K562 (cell line): ENCODE data around the gene CPNE2. TPM values are rescaled to one million over a fixed set of nuclear protein-coding genes. Genes with fewer than 3 reads are reported as not detected.
A peak's percentile ranks its signal among the peaks of the same experiment; 100 is the strongest.
"Not testable (repeated sequence)": the region's sequence is repeated elsewhere in the genome, so short reads cannot be mapped to it uniquely, and the experiment has no call there.

Source experiments
- BACH1 ChIP-seq: fragments of 200-800 bp; sonication (Bioruptor generic); IDR thresholded peaks from 2 replicates; pipeline ENCODE4 v1.6.1; 2016; ENCODE audit warnings: missing genetic modification characterization, missing compliant biosample characterization
- DMBX1 ChIP-seq: fragments of 250-450 bp; sonication (Bioruptor Pico); IDR thresholded peaks from 2 replicates; pipeline ENCODE4 v1.8.0; 2022; ENCODE audit warnings: inconsistent platforms, mild to moderate bottlenecking, moderate library complexity, borderline replicate concordance
- NR4A1 ChIP-seq, 2 experiments: fragments of 250-450 bp in 1 of 2; fragments of 450-650 bp in 1 of 2; sonication (Bioruptor Pico) in 1 of 2; IDR thresholded peaks; 2 replicates each; pipeline versions ENCODE4 v1.4.0 to v1.6.1; 2016 to 2020; ENCODE audit warnings: mild to moderate bottlenecking in 2 of 2, missing compliant biosample characterization in 1 of 2, missing genetic modification characterization in 1 of 2, moderate library complexity in 1 of 2
- ZKSCAN3 ChIP-seq: fragments of 250-450 bp; sonication (Bioruptor Pico); IDR thresholded peaks from 2 replicates; pipeline ENCODE4 v1.4.0; 2020
- ZNF76 ChIP-seq: fragments of 250-450 bp; sonication (Bioruptor Pico); IDR thresholded peaks from 2 replicates; pipeline ENCODE4 v1.4.0; 2020; ENCODE audit warnings: mild to moderate bottlenecking, moderate library complexity, borderline replicate concordance
- polyA plus RNA-seq, 8 experiments: library from polyadenylated mRNA; depleted of rRNA in 4 of 8; stranded (reverse) in 5 of 8; unstranded in 3 of 8; fragments of >200 nt; fragmentation: Nextera tagmentation in 2 of 8; fragmentation: Illumina TruSeq in 1 of 8; extraction: Ambion mirVana in 2 of 8; extraction: Trizol in 1 of 8; gene quantifications; 2 replicates each; pipeline versions ENCODE4 v1.2.1 to v1.2.3, GENCODE V29; 2011 to 2014; ENCODE audit warnings: inconsistent platforms in 1 of 8, missing spikeins in 1 of 8
- total RNA-seq, 7 experiments: library from RNA; depleted of rRNA in 6 of 7; stranded (reverse); fragments of >200 nt in 6 of 7; fragmentation: Illumina TruSeq in 2 of 7; extraction: Trizol in 2 of 7; gene quantifications; 2 replicates each; pipeline versions ENCODE4 v1.2.1 to v1.2.3, GENCODE V29; 2011 to 2021; ENCODE audit warnings: low replicate concordance in 1 of 7
- TF ChIP-seq, protein P1 (sequence below): fragments of 450-650 bp; formaldehyde crosslinking; conservative IDR thresholded peaks from 2 replicates; pipeline ENCODE4 v1.4.0; 2022; ENCODE audit warnings: mild to moderate bottlenecking, missing genetic modification characterization
- TF ChIP-seq, protein P2 (sequence below): fragments of 250-450 bp; sonication (Bioruptor Pico); IDR thresholded peaks from 2 replicates; pipeline ENCODE4 v1.4.0; 2020
- TF ChIP-seq, protein P3 (sequence below), 3 experiments: fragments of 200-800 bp in 1 of 3; sonication (Bioruptor generic) in 1 of 3; sonication (generic) in 1 of 3; formaldehyde crosslinking in 1 of 3; IDR thresholded peaks; 2 replicates each; pipeline versions ENCODE4 v1.6.1 to v1.8.0; 2016 to 2022; ENCODE audit warnings: mild to moderate bottlenecking in 2 of 3, missing compliant biosample characterization in 2 of 3, missing genetic modification characterization in 2 of 3, missing genetic modification reagents in 1 of 3
- TF ChIP-seq, protein P4 (sequence below): fragments of 250-450 bp; sonication (Bioruptor Pico); IDR thresholded peaks from 2 replicates; pipeline ENCODE4 v1.4.0; 2020; ENCODE audit warnings: mild to moderate bottlenecking
- TF ChIP-seq, protein P5 (sequence below): fragments of 450-650 bp; IDR thresholded peaks from 2 replicates; pipeline ENCODE4 v1.6.1; 2016; ENCODE audit warnings: missing biosample characterization, missing genetic modification characterization

Gene CPNE2
- total and polyA plus RNA-seq, 9 of the 15 experiments (the other 6 are each of a cell fraction or from before 2014, with no cell fraction given), result 3.0 to 13.9 (median 8.6) TPM

DNA sequence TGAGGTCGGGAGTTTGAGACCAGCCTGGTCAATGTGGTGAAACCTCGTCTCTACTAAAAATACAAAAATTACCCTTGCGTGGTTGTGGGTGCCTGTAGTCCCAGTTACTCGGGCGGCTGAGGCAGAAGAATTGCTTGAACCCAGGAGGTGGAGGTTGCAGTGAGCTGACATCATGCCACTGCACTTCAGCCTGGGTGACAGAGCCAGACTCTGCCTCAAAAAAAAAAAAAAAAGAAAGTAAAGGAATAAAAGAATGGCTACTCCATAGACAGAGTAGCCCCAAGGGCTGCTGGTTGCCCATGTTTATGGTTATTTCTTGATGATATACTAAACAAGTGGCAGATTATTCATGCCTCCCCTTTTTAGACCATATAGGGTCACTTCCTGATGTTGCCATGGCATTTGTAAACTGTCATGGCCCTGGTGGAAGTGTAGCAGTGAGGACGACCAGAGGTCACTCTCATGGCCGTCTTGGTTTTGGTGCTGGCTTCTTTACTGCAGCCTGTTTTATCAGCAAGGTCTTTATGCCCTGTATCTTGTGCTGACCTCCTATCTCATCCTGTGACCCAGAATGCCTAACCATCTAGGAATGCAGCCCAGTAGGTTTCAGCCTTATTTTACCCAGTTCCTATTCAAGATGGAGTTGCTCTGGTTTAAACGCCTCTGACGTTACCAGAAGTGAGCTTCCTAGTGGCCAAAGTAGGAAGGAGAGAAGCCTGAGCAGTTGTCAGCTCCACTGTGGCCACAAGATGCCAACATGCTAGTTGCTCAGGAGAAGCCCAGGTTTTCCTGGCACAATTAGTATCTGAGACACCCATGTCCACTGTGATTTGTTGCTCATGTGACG, 17.1 kb downstream of the CPNE2 start (continued):
- TF ChIP-seq ZNF76 (CRISPR knock-in tag) (peak; percentile 79; the same call in 1 of the 2 replicates), ZKSCAN3 (peak; percentile 36; the same call in 1 of the 2 replicates), BACH1 (tag) (peak; percentile 86), NR4A1 (CRISPR knock-in tag; IDR thresholded peaks at IDR 0.05) (0 out of 2 replicates have a peak, but pooled peaks have one; percentile 18), NR4A1 (tag; IDR thresholded peaks at IDR 0.05) (peak; percentile 96), DMBX1 (CRISPR knock-in tag) (peak; percentile 91)
- TF ChIP-seq, protein P1, sequence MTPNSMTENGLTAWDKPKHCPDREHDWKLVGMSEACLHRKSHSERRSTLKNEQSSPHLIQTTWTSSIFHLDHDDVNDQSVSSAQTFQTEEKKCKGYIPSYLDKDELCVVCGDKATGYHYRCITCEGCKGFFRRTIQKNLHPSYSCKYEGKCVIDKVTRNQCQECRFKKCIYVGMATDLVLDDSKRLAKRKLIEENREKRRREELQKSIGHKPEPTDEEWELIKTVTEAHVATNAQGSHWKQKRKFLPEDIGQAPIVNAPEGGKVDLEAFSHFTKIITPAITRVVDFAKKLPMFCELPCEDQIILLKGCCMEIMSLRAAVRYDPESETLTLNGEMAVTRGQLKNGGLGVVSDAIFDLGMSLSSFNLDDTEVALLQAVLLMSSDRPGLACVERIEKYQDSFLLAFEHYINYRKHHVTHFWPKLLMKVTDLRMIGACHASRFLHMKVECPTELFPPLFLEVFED (CRISPR knock-in tag), result peak; percentile 92
- TF ChIP-seq, protein P2, sequence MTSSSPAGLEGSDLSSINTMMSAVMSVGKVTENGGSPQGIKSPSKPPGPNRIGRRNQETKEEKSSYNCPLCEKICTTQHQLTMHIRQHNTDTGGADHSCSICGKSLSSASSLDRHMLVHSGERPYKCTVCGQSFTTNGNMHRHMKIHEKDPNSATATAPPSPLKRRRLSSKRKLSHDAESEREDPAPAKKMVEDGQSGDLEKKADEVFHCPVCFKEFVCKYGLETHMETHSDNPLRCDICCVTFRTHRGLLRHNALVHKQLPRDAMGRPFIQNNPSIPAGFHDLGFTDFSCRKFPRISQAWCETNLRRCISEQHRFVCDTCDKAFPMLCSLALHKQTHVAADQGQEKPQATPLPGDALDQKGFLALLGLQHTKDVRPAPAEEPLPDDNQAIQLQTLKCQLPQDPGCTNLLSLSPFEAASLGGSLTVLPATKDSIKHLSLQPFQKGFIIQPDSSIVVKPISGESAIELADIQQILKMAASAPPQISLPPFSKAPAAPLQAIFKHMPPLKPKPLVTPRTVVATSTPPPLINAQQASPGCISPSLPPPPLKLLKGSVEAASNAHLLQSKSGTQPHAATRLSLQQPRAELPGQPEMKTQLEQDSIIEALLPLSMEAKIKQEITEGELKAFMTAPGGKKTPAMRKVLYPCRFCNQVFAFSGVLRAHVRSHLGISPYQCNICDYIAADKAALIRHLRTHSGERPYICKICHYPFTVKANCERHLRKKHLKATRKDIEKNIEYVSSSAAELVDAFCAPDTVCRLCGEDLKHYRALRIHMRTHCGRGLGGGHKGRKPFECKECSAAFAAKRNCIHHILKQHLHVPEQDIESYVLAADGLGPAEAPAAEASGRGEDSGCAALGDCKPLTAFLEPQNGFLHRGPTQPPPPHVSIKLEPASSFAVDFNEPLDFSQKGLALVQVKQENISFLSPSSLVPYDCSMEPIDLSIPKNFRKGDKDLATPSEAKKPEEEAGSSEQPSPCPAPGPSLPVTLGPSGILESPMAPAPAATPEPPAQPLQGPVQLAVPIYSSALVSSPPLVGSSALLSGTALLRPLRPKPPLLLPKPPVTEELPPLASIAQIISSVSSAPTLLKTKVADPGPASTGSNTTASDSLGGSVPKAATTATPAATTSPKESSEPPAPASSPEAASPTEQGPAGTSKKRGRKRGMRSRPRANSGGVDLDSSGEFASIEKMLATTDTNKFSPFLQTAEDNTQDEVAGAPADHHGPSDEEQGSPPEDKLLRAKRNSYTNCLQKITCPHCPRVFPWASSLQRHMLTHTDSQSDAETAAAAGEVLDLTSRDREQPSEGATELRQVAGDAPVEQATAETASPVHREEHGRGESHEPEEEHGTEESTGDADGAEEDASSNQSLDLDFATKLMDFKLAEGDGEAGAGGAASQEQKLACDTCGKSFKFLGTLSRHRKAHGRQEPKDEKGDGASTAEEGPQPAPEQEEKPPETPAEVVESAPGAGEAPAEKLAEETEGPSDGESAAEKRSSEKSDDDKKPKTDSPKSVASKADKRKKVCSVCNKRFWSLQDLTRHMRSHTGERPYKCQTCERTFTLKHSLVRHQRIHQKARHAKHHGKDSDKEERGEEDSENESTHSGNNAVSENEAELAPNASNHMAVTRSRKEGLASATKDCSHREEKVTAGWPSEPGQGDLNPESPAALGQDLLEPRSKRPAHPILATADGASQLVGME, result 0 out of 2 replicates have a peak, but pooled peaks have one; percentile 53
- TF ChIP-seq, protein P3, sequence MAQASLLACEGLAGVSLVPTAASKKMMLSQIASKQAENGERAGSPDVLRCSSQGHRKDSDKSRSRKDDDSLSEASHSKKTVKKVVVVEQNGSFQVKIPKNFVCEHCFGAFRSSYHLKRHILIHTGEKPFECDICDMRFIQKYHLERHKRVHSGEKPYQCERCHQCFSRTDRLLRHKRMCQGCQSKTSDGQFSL (CRISPR knock-in tag; IDR thresholded peaks at IDR 0.05), result not testable (repeated sequence)
- TF ChIP-seq, protein P3 (tag; IDR thresholded peaks at IDR 0.05), result peak in 1 of 2 experiments; percentile 87; a peak in 2 of 4 replicates
- TF ChIP-seq, protein P4, sequence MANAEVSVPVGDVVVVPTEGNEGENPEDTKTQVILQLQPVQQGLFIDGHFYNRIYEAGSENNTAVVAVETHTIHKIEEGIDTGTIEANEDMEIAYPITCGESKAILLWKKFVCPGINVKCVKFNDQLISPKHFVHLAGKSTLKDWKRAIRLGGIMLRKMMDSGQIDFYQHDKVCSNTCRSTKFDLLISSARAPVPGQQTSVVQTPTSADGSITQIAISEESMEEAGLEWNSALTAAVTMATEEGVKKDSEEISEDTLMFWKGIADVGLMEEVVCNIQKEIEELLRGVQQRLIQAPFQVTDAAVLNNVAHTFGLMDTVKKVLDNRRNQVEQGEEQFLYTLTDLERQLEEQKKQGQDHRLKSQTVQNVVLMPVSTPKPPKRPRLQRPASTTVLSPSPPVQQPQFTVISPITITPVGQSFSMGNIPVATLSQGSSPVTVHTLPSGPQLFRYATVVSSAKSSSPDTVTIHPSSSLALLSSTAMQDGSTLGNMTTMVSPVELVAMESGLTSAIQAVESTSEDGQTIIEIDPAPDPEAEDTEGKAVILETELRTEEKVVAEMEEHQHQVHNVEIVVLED, result peak; percentile 12; the same call in 1 of the 2 replicates
- TF ChIP-seq, protein P5, sequence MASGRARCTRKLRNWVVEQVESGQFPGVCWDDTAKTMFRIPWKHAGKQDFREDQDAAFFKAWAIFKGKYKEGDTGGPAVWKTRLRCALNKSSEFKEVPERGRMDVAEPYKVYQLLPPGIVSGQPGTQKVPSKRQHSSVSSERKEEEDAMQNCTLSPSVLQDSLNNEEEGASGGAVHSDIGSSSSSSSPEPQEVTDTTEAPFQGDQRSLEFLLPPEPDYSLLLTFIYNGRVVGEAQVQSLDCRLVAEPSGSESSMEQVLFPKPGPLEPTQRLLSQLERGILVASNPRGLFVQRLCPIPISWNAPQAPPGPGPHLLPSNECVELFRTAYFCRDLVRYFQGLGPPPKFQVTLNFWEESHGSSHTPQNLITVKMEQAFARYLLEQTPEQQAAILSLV, result peak; percentile 87
